GM12874 (cell line): ENCODE data around the gene MAP4K4.

Source experiments
- TF ChIP-seq, protein P1 (sequence below): IDR thresholded peaks from 2 replicates; pipeline ENCODE4 v1.5.1; 2011; ENCODE audit warnings: low read depth, mild to moderate bottlenecking, control low read depth, low read length, moderate library complexity; ENCODE audit not compliant: insufficient read depth

The MAP4K4 gene

DNA sequence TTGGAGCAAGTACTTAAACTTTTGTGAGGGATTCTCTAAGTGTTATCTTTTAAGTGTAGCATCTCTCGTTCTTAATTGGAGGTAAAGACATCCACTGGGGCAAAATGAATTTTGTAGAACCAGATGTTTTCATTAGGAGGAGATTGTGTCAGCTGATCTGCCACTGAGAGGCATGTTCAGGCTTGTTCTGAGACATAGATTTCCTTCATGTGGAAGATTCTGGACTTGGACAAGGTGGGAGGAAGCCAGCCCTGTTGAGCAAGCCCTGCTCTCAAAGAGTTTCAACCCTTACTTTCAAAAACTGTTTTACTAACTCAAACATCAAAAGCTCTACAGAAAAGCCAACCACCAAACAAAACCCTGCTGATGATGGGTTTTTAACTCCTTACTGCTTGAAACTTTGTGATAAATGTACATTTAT is 6.5 kb downstream of the MAP4K4 start:
- TF ChIP-seq, protein P1, sequence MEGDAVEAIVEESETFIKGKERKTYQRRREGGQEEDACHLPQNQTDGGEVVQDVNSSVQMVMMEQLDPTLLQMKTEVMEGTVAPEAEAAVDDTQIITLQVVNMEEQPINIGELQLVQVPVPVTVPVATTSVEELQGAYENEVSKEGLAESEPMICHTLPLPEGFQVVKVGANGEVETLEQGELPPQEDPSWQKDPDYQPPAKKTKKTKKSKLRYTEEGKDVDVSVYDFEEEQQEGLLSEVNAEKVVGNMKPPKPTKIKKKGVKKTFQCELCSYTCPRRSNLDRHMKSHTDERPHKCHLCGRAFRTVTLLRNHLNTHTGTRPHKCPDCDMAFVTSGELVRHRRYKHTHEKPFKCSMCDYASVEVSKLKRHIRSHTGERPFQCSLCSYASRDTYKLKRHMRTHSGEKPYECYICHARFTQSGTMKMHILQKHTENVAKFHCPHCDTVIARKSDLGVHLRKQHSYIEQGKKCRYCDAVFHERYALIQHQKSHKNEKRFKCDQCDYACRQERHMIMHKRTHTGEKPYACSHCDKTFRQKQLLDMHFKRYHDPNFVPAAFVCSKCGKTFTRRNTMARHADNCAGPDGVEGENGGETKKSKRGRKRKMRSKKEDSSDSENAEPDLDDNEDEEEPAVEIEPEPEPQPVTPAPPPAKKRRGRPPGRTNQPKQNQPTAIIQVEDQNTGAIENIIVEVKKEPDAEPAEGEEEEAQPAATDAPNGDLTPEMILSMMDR = no peak

DNA sequence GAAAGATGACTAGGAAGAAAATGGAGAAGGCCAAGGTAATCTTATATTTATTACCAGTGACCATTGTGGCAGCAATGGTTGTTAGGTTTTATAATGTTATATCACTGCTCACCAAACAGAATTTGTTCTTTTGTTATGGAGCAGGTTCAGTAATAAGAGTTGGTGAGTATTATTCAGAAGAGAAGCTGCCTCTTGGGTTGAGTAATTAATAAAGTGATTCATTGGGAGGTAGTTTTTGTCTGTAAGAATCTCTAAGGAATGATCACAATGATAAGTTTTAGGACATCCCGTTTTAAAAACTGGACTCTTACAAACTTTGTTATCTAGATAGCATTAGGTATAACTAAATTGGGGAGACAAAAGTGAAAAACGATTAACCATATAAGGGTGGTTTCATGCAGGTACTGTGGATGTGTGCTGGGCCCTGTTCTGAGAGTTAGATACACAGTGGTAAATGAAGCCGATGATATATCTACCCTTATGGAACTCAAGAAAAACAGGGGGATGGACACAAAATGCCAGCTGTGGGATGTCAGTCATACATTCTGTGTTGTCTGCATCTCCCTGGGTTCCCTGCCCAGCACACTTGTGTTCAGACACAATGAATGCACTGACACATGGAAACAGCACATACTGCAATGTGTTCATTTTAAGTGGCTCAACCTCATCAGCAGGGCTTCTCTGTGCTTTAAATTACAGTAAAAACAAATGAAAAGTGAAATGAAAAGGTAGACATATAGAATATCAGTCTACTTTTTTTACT is 7.5 kb downstream of the MAP4K4 start:
- TF ChIP-seq, protein P1 = no peak

DNA sequence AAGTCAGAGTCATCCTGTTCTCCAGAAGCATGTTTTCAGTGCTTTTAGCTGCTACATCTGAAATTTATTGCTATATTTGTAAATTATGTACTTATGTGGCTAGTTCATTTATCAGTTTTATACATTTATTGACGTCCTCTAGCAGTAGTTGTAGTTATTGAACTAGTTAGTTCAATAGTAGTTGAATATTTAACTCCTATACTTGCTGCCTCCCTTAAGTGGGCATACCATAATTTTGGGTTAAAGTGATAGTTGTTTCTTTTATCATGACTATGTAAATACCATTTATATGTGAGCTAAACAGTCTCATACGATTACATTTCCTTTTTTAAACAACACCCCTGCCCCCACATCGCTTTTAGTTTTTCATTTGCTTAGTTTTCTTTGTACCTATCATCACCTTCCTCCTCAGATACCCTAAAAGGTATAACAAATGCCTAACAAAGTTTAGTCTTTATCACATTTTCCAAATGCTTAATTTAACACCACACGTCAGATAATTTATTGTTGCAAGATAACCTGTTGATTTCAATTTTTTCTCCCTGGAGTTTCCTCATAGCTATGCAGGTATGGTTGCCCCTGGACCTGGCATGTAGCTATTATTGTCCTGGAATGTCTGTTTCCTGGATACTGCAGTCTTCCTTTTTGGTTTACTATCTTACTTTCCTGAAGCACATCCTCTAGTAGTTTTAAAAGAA is 8.8 kb downstream of the MAP4K4 start:
- TF ChIP-seq, protein P1 = no peak

DNA sequence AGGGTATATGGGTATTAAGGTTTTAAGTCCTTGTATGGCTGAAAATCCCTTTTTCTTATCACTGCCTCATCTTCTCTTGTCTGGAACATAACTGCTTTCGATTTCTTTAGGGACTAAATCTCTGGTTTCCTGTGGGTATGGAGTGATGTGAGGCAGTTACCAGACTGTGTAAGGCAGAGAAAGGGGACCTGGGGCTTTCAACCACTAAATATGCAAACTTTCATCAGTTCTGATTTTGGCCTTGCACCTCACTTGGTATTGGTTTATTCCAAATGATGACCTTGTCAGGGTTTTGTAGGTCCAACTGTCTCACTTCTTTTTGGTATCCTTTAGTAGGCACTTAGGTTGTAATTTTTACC is 9.3 kb downstream of the MAP4K4 start:
- TF ChIP-seq, protein P1 = no peak

DNA sequence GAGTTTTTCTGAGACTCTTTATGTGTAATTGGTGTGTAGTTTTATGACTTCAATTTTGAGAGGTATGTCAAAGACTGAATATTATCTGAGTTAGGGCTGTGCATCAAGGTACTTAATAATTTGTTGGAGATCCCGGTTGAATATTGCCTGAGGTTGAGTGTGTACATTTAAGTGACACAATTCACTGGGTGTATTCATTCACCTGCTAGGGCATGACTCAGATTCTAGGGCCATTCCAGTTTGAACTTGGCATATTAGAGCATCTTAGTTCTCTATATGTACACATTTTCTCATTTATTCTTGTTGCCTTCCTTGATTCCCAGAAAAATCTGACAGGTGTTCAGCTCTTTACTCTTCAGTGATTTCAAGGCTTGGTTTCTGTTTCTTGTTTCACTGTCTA is 12.5 kb downstream of the MAP4K4 start:
- TF ChIP-seq, protein P1 = no peak

DNA sequence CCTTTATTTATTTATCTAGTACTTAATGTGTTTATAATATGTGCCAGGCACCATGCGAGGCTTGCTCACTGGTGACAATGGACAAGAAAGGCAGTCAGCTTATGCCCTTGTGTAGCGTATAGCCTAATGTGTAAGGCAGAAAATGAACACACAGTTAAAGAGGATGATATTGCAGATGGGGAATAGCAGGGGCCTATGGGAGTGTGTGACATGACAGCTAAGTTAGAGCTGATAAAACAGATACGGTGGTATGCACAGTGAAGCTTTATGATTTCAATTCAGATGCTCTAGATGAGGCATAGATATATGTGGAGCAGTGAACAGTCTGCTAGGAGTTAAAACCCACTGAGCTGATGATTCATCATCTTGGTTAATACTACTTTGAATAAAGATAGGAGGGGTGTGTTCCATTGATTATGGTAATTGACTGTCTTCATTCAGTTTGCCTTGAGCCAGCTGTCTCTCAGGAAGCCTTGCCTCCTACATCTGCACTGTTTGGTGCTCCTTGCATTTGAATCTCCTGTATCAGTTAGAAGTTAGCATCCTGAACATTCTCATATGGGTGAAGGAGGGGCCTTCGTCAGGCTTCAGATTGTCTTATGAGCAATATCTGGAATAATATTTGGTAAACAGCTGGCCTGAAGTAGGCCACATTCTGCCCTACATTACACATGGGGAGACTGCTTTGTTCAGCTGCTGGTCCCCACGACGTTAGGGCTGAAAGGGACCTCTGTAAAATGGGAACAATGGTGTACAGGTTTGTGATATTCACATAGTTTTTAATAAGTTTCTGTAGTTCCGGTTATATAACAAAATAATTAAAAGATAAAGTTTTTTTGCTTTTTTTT is 13.2 kb downstream of the MAP4K4 start:
- TF ChIP-seq, protein P1 = no peak

DNA sequence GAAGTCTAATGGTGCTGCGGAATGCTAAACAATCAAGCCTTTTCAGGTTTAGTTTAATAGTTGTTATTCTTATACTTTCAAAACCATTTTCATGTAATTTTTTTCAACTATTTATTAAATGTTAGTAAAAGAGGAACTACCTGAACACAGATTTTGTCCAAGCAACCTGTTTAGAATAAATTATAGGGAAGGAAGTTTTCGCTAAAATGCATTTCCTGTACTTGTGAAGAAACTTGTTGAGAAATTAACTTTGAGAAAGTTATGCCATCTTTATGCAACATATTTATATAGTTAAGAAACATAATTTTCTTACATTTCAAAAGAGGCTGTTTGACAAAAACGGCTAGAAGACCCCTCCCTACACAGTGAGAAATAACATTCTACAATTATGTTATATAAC is 16.6 kb downstream of the MAP4K4 start:
- TF ChIP-seq, protein P1 = no peak
